CD14-positive monocyte (primary cell): ENCODE results near the gene ELSPBP1. TPM values are rescaled to one million over a fixed set of nuclear protein-coding genes. Genes with fewer than 3 reads are reported as not detected.

Source experiments
- DNase-seq, 3 donors: peaks; one replicate each; pipeline ENCODE4 v3.0.0-alpha.2; 2011 to 2022
- H2AFZ ChIP-seq: 2 replicates; pipeline ENCODE4 v1.6.0; 2012; ENCODE audit warnings: mild to moderate bottlenecking, low read depth, low read length, inconsistent platforms; ENCODE audit not compliant: insufficient read depth, poor library complexity, severe bottlenecking
- H3K27ac ChIP-seq, 2 donors: 1 replicate in 1 of 2; 2 replicates in 1 of 2; pipeline ENCODE4 v1.5.1; 2012 to 2013; ENCODE audit warnings: low read length in 2 of 2, control low read depth in 1 of 2, inconsistent platforms in 1 of 2, low read depth in 1 of 2, mild to moderate bottlenecking in 1 of 2
- H3K27me3 ChIP-seq, 2 donors: one replicate each; pipeline versions ENCODE4 v1.6.0 to v1.6.1; 2011 to 2013; ENCODE audit warnings: low read length in 2 of 2; ENCODE audit not compliant: control insufficient read depth in 2 of 2, insufficient read depth in 2 of 2
- H3K36me3 ChIP-seq, 2 donors: replicated peaks in 1 of 2; 1 replicate in 1 of 2; 2 replicates in 1 of 2; pipeline versions ENCODE4 v1.5.1 to v1.6.1; 2012 to 2013; ENCODE audit warnings: low read length in 2 of 2, control low read depth in 1 of 2, inconsistent platforms in 1 of 2, mild to moderate bottlenecking in 1 of 2; ENCODE audit not compliant: insufficient read depth in 2 of 2, control insufficient read depth in 1 of 2
- H3K4me1 ChIP-seq, 2 donors: 1 replicate in 1 of 2; 2 replicates in 1 of 2; pipeline versions ENCODE4 v1.5.1 to v1.6.1; 2012 to 2013; ENCODE audit warnings: low read length in 2 of 2, control low read depth in 1 of 2, inconsistent platforms in 1 of 2, mild to moderate bottlenecking in 1 of 2, moderate library complexity in 1 of 2; ENCODE audit not compliant: insufficient read depth in 2 of 2, control insufficient read depth in 1 of 2
- H3K4me2 ChIP-seq: replicated peaks from 2 replicates; pipeline ENCODE3; 2012; ENCODE audit warnings: low read length, moderate library complexity, mild to moderate bottlenecking; ENCODE audit not compliant: poor library complexity, severe bottlenecking; ENCODE audit errors: extremely low read depth
- H3K4me3 ChIP-seq, 3 experiments: fragments of 200-600 bp in 1 of 3; sonication (generic) in 1 of 3; replicated peaks in 1 of 3; 1 replicate in 2 of 3; 2 replicates in 1 of 3; pipeline ENCODE4 v1.5.1; 2011 to 2013; ENCODE audit warnings: low read length in 3 of 3, mild to moderate bottlenecking in 3 of 3, control low read depth in 2 of 3, low read depth in 2 of 3, inconsistent platforms in 1 of 3, moderate library complexity in 1 of 3
- H3K79me2 ChIP-seq: 2 replicates; pipeline ENCODE4 v1.6.0; 2012; ENCODE audit warnings: mild to moderate bottlenecking, control low read depth, inconsistent platforms, low read length, moderate library complexity; ENCODE audit not compliant: insufficient read depth
- H3K9ac ChIP-seq: 2 replicates; pipeline ENCODE4 v1.6.0; 2017; ENCODE audit warnings: low read length, mild to moderate bottlenecking; ENCODE audit not compliant: insufficient read depth, poor library complexity, severe bottlenecking
- H3K9me3 ChIP-seq, 2 donors: replicated peaks in 1 of 2; 1 replicate in 1 of 2; 2 replicates in 1 of 2; pipeline versions ENCODE4 v1.5.1 to v1.6.1; 2012 to 2013; ENCODE audit warnings: low read length in 2 of 2, control low read depth in 1 of 2; ENCODE audit not compliant: control insufficient read depth in 1 of 2, insufficient read depth in 1 of 2
- H4K20me1 ChIP-seq: 2 replicates; pipeline ENCODE4 v1.6.0; 2012; ENCODE audit warnings: mild to moderate bottlenecking, low read length, control low read depth, moderate library complexity; ENCODE audit not compliant: insufficient read depth
- H3K27ac Mint-ChIP-seq, 7 donors: one replicate each; pipeline ENCODE4 v1.8.0; 2020; ENCODE audit warnings: mild to moderate bottlenecking in 7 of 7, mixed read lengths in 7 of 7, moderate library complexity in 6 of 7, inconsistent platforms in 2 of 7
- H3K27me3 Mint-ChIP-seq, 3 donors: one replicate each; pipeline ENCODE4 v1.8.0; 2021 to 2022; ENCODE audit warnings: low read depth in 3 of 3, mild to moderate bottlenecking in 3 of 3, mixed read lengths in 3 of 3, moderate library complexity in 3 of 3, inconsistent platforms in 1 of 3
- H3K36me3 Mint-ChIP-seq, 2 donors: one replicate each; pipeline ENCODE4 v1.8.0; 2020; ENCODE audit warnings: mixed read lengths in 2 of 2, inconsistent platforms in 1 of 2, mild to moderate bottlenecking in 1 of 2
- H3K4me1 Mint-ChIP-seq: one replicate; pipeline ENCODE4 v1.8.0; 2020; ENCODE audit warnings: mild to moderate bottlenecking, mixed read lengths
- H3K4me3 Mint-ChIP-seq, 2 donors: one replicate each; pipeline ENCODE4 v1.8.0; 2020; ENCODE audit warnings: mild to moderate bottlenecking in 2 of 2, mixed read lengths in 2 of 2, moderate library complexity in 1 of 2
- H3K9me3 Mint-ChIP-seq, 7 donors: one replicate each; pipeline ENCODE4 v1.8.0; 2020 to 2022; ENCODE audit warnings: mixed read lengths in 7 of 7, mild to moderate bottlenecking in 6 of 7, moderate library complexity in 6 of 7, inconsistent platforms in 2 of 7
- CTCF ChIP-seq: fragments of 200-600 bp; IDR thresholded peaks from one replicate; pipeline ENCODE4 v1.8.0; 2022; ENCODE audit warnings: antibody characterized with exemption, mild to moderate bottlenecking
- WGBS: methylation state at CpG from one replicate; pipeline ENCODE4 v1.1.5; 2013; ENCODE audit warnings: missing lambda C conversion rate; ENCODE audit not compliant: insufficient coverage; 5-methylcytosine and 5-hydroxymethylcytosine counted together
- intact Hi-C, 2 donors: fragments of 100-400 bp; cut with micrococcal nuclease; formaldehyde crosslinking; loops; one replicate each; pipeline versions ENCODE4 v1.15.0 to v1.15.1; 2023
- polyA plus RNA-seq, 3 donors: library from polyadenylated mRNA; depleted of rRNA in 1 of 3; unstranded in 2 of 3; stranded (reverse) in 1 of 3; fragments of 300-500 nt in 2 of 3; fragments of >200 nt in 1 of 3; fragmentation: Illumina TruSeq in 2 of 3; gene quantifications; 1 replicate in 2 of 3; 2 replicates in 1 of 3; pipeline ENCODE4 v1.2.3, GENCODE V29; 2012 to 2021

The ELSPBP1 gene
- polyA plus RNA-seq, 3 donors: not detected

- Histone ChIP-seq H3K4me3 (no peak overlapping the region), H3K9ac (no peak overlapping the region), H4K20me1 (no peaks in the 10 kb centered on the region), H3K27me3 (peaks cover 0 to 2% of the 10 kb centered on the region in 2 donors), H3K9me3 (peaks cover 12 to 14% of the 10 kb centered on the region in 2 donors), H3K4me2 (no peak overlapping the region), H3K4me1 (no peaks in the 10 kb centered on the region), H3K36me3 (no peaks in the 10 kb centered on the region), H3K79me2 (no peaks in the 10 kb centered on the region), H2AFZ (no peak overlapping the region), H3K27ac (no peak overlapping the region)
- Mint-ChIP-seq H3K36me3 (no peaks in the 10 kb centered on the region), H3K4me1 (no peaks in the 10 kb centered on the region), H3K27me3 (peaks cover 3 to 8% (median 7%) of the 10 kb centered on the region in 3 donors), H3K4me3 (no peak overlapping the region), H3K27ac (no peak overlapping the region), H3K9me3 (peaks cover 2 to 19% (median 10%) of the 10 kb centered on the region in 7 donors)
- DNase-seq: no peak
- 82% methylated on average over 4 of the region's 5 CpGs for WGBS
- intact Hi-C loops: no loop called here
- TF ChIP-seq CTCF: no peak
Observed at GRCh38 chr19:48033604-48034003, 39.2 kb downstream of the ELSPBP1 start.

GRCh38 chr19:48036765-48037164 lies 42.3 kb downstream of the ELSPBP1 start:
- Histone ChIP-seq H3K27ac (no peak overlapping the region), H3K79me2 (no peaks in the 10 kb centered on the region), H4K20me1 (no peaks in the 10 kb centered on the region), H2AFZ (no peak overlapping the region), H3K9me3 (peaks cover 12 to 14% of the 10 kb centered on the region in 2 donors), H3K36me3 (no peaks in the 10 kb centered on the region), H3K4me1 (no peaks in the 10 kb centered on the region), H3K27me3 (no peaks in the 10 kb centered on the region), H3K9ac (no peak overlapping the region), H3K4me2 (no peak overlapping the region), H3K4me3 (no peak overlapping the region)
- H3K27me3 Mint-ChIP-seq: peaks cover 4 to 12% (median 7%) of the 10 kb centered on the region in 3 donors
- WGBS: no CpG with 5 or more reads among the region's 2 CpGs
- intact Hi-C loops: no loop called here
- no peak for TF ChIP-seq CTCF
- DNase-seq: no peak
- no peak overlapping the region for H3K27ac Mint-ChIP-seq
- no peaks in the 10 kb centered on the region for H3K36me3 Mint-ChIP-seq
- H3K4me3 Mint-ChIP-seq: no peak overlapping the region
- H3K4me1 Mint-ChIP-seq: no peaks in the 10 kb centered on the region
- peaks cover 2 to 21% (median 13%) of the 10 kb centered on the region in 7 donors for H3K9me3 Mint-ChIP-seq
